ENCODE data around the gene TTLL6.
A peak's percentile ranks its signal among the peaks of the same experiment; 100 is the strongest.

DNA sequence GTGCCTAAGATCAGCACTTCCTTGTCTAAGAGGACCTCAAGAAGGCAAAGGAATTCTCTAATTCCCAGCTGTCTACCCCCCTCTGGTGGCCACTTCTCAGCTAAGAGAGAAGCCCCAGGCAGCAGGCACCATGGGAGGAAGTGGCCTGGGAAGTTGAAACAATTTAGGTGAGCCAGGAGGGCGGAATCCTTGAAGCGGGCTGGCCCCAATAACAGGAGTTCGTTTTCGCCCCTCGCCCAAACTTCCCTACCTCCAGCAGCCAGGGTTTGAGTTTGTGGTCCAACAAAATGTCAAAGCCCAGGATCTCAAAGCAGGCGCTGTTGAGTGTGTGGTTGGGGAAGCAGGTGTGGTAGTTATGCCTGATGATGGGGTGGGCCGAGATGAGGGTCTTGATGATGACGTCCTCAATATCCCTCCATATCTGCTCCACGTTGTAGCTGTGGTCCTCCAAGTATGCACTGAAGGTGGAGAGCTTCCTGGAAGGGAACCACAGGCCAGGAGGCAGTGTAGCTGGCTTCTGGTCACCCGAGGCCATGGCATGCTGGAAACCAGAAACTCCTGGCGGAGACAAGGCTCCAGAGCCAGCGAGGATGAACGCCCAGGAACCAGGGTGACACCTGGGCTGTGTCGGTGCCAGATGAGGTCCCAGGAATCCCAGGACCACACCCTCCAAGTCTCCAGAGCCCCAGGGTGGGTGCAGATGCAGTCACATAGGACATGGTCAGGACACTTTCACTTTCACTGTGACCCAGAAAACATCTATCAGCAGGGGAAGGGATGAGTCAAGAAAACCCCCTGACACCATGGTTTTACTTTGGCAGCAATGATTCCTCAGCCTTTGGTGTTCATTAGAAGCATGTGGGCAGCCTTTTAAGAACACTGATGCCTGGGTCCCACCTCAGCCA is 25.6 kb downstream of the TTLL6 start:
- peak; percentile 10 to 85 (median 71) for TF ChIP-seq CTCF (IDR thresholded peaks at IDR 0.05)
- TF ChIP-seq POLR2A (IDR thresholded peaks at IDR 0.05), result no peak
